ENCODE data around the gene SLC22A16.
"Not testable (repeated sequence)": the region's sequence is repeated elsewhere in the genome, so short reads cannot be mapped to it uniquely, and the experiment has no call there.

SLC22A16 gene

GRCh38 chr6:110520209-110520965 is 44.0 kb upstream of the SLC22A16 start:
- no peak overlapping the region for H3K4me3 ChIP-seq (replicated peaks; ENCODE audit: low read depth, low read length)
- DNase-seq (ENCODE audit: low read depth) = no peak
- TF ChIP-seq CTCF (IDR thresholded peaks at IDR 0.05; ENCODE audit: low read length, missing control alignments) = no peak

- TF ChIP-seq CTCF (IDR thresholded peaks at IDR 0.05; ENCODE audit: low read length, missing control alignments) = no peak
Observed at GRCh38 chr6:110517601-110518281, 41.3 kb upstream of the SLC22A16 start.

GRCh38 chr6:110517034-110517433 is 40.6 kb upstream of the SLC22A16 start:
- no peak for TF ChIP-seq CTCF (IDR thresholded peaks at IDR 0.05; ENCODE audit: low read length, missing control alignments)
- H3K4me3 ChIP-seq (replicated peaks; ENCODE audit: low read depth, low read length) = no peak overlapping the region
- DNase-seq (ENCODE audit: low read depth) = no peak

More at GRCh38 chr6:110517601-110518281, 41.3 kb upstream of the SLC22A16 start:
- no peak overlapping the region for H3K4me3 ChIP-seq (replicated peaks; ENCODE audit: low read depth, low read length)
- peak; percentile 78 for DNase-seq (ENCODE audit: low read depth)

- DNase-seq (ENCODE audit: low read depth) = no peak
- no peak overlapping the region for H3K4me3 ChIP-seq (replicated peaks; ENCODE audit: low read depth, low read length)
- TF ChIP-seq CTCF (IDR thresholded peaks at IDR 0.05; ENCODE audit: low read length, missing control alignments) = no peak
Observed at GRCh38 chr6:110514818-110515217, 38.4 kb upstream of the SLC22A16 start.

- DNase-seq (ENCODE audit: low read depth) = peak; percentile 96
- H3K4me3 ChIP-seq (replicated peaks; ENCODE audit: low read depth, low read length) = no peak overlapping the region
- TF ChIP-seq CTCF (IDR thresholded peaks at IDR 0.05; ENCODE audit: low read length, missing control alignments) = no peak
Observed at GRCh38 chr6:110512991-110513390, 36.6 kb upstream of the SLC22A16 start.

GRCh38 chr6:110512549-110512948 is 36.1 kb upstream of the SLC22A16 start:
- H3K4me3 ChIP-seq (replicated peaks; ENCODE audit: low read depth, low read length) = not testable (repeated sequence)

GRCh38 chr6:110511401-110511800 is 35.0 kb upstream of the SLC22A16 start:
- TF ChIP-seq CTCF (IDR thresholded peaks at IDR 0.05; ENCODE audit: low read length, missing control alignments) = no peak
- DNase-seq (ENCODE audit: low read depth) = no peak
- H3K4me3 ChIP-seq (replicated peaks; ENCODE audit: low read depth, low read length) = no peak overlapping the region

More at GRCh38 chr6:110512549-110512948, 36.1 kb upstream of the SLC22A16 start:
- not testable (repeated sequence) for DNase-seq (ENCODE audit: low read depth)
